Testis (tissue), 3 donors: ENCODE results near the gene NUBPL. TPM values are rescaled to one million over a fixed set of nuclear protein-coding genes. Genes with fewer than 3 reads are reported as not detected.

ENCODE experiments used
- DNase-seq: peaks from one replicate; pipeline ENCODE4 v3.0.0-alpha.2; 2019
- H3K27ac ChIP-seq, 2 donors: fragments of 200-600 bp; sonication (generic); one replicate each; pipeline ENCODE4 v1.5.1; 2019
- H3K27me3 ChIP-seq: fragments of 200-600 bp; sonication (generic); one replicate; pipeline ENCODE4 v1.5.1; 2019
- H3K36me3 ChIP-seq: fragments of 200-600 bp; sonication (generic); one replicate; pipeline ENCODE4 v1.5.1; 2017; ENCODE audit warnings: low read depth; ENCODE audit errors: missing control alignments
- H3K4me1 ChIP-seq: fragments of 200-600 bp; sonication (generic); one replicate; pipeline ENCODE4 v1.5.1; 2019
- H3K4me3 ChIP-seq, 2 donors: fragments of 200-600 bp; sonication (generic); one replicate each; pipeline ENCODE4 v1.5.1; 2017 to 2019
- H3K9me3 ChIP-seq: fragments of 200-600 bp; sonication (generic); one replicate; pipeline ENCODE4 v1.5.1; 2017
- POLR2A ChIP-seq: fragments of 450-650 bp; IDR thresholded peaks from one replicate; pipeline ENCODE4 v1.6.1; 2017; ENCODE audit warnings: antibody characterized with exemption, mild to moderate bottlenecking, moderate library complexity
- WGBS, 2 donors: methylation state at CpG; one replicate each; pipeline ENCODE4 v1.1.5; 2018; 5-methylcytosine and 5-hydroxymethylcytosine counted together
- intact Hi-C: fragments of 100-400 bp; cut with DNase I; formaldehyde crosslinking; loops from one replicate; pipeline ENCODE4 v1.15.1; 2023; ENCODE audit warnings: low total_unique reads
- polyA plus RNA-seq: library from polyadenylated mRNA; stranded (reverse); fragments of 350-450 nt; fragmentation: Illumina TruSeq; extraction: RNeasy Lipid Tissue Mini Kit (QIAGEN cat#74804); gene quantifications from one replicate; pipeline ENCODE4 v1.2.3, GENCODE V29; 2014; ENCODE audit warnings: low read depth, low replicate concordance; ENCODE audit not compliant: insufficient read depth
- total RNA-seq, 2 donors: library from RNA; depleted of rRNA; stranded (reverse); fragments of >200 nt; gene quantifications; one replicate each; pipeline ENCODE4 v1.2.3, GENCODE V29; 2016
- TF ChIP-seq, protein P1 (sequence below), 3 experiments: fragments of 450-650 bp in 2 of 3; fragments of 200-600 bp in 1 of 3; sonication (generic) in 1 of 3; IDR thresholded peaks; one replicate each; pipeline ENCODE4 v1.5.1; 2016 to 2019; ENCODE audit warnings: antibody characterized with exemption in 3 of 3, mild to moderate bottlenecking in 2 of 3, moderate library complexity in 1 of 3

Gene NUBPL
- total and polyA plus RNA-seq, 3 donors from 2014 or later = 7.8 to 25.0 (median 19.8) TPM

DNA sequence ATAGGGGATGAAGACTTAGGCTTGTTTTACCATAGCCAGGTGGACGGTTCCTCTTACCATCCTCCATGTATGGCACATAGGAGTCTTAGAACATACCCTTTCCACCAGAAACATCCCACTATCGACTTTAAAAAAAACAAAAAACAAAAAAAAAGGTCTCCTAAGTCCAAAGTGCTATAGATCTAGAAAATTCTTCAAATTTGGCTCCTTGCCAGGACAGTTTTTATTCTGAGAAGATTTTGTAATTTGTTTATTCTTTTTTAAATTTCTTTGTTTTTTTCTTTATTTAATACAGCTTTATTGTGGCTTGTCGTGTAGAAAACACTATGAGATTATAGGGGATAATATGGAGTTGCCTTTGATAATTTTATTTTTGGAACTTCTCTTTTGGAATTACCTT lies 197.7 kb downstream of the NUBPL start:
- Histone ChIP-seq H3K36me3 (no peaks in the 10 kb centered on the region), H3K4me1 (no peaks in the 10 kb centered on the region), H3K9me3 (no peaks in the 10 kb centered on the region), H3K4me3 (no peak overlapping the region), H3K27me3 (no peaks in the 10 kb centered on the region), H3K27ac (no peak overlapping the region)
- no peak for DNase-seq
- TF ChIP-seq, protein P1, sequence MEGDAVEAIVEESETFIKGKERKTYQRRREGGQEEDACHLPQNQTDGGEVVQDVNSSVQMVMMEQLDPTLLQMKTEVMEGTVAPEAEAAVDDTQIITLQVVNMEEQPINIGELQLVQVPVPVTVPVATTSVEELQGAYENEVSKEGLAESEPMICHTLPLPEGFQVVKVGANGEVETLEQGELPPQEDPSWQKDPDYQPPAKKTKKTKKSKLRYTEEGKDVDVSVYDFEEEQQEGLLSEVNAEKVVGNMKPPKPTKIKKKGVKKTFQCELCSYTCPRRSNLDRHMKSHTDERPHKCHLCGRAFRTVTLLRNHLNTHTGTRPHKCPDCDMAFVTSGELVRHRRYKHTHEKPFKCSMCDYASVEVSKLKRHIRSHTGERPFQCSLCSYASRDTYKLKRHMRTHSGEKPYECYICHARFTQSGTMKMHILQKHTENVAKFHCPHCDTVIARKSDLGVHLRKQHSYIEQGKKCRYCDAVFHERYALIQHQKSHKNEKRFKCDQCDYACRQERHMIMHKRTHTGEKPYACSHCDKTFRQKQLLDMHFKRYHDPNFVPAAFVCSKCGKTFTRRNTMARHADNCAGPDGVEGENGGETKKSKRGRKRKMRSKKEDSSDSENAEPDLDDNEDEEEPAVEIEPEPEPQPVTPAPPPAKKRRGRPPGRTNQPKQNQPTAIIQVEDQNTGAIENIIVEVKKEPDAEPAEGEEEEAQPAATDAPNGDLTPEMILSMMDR (IDR thresholded peaks at IDR 0.05) = no peak
- no peak for TF ChIP-seq POLR2A
- 67 to 74% methylated on average over 3 of the region's 3 CpGs for WGBS, 2 donors
- intact Hi-C loops = no loop called here

GRCh38 chr14:31760277-31760676 lies 199.1 kb downstream of the NUBPL start:
- intact Hi-C loops = no loop called here
- no peak for TF ChIP-seq POLR2A
- TF ChIP-seq, protein P1 (IDR thresholded peaks at IDR 0.05) = no peak
- no peak overlapping the region for H3K4me3 ChIP-seq

DNA sequence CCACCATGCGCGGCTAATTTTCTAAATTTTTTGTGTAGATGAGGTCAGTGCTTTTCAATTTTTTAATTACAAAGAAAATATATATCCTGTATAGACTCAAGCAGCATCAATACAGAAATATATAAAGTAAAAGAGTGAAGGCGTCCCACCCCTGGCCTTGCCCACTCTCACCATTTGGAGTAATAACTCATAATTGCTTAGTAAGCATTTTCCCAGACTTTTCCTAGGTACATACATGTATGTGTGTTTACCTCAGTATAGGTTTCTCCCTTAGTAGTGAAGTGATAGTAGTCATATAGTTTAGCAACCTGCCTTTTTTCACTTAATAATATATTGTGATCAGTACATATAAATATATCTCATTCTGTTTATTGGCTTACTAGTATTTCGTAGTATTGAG lies 200.1 kb downstream of the NUBPL start:
- Histone ChIP-seq H3K27ac (no peak overlapping the region), H3K36me3 (no peaks in the 10 kb centered on the region), H3K27me3 (no peaks in the 10 kb centered on the region), H3K4me3 (no peak overlapping the region), H3K9me3 (no peaks in the 10 kb centered on the region), H3K4me1 (no peaks in the 10 kb centered on the region)
- TF ChIP-seq, protein P1 (IDR thresholded peaks at IDR 0.05) = no peak
- no peak for TF ChIP-seq POLR2A
- no peak for DNase-seq
- 88 to 94% methylated on average over 4 of the region's 4 CpGs for WGBS, 2 donors
- intact Hi-C loops = no loop called here

More at GRCh38 chr14:31760277-31760676, 199.1 kb downstream of the NUBPL start:
- H3K27ac ChIP-seq = no peak overlapping the region
- no peaks in the 10 kb centered on the region for H3K4me1 ChIP-seq
- H3K36me3 ChIP-seq = no peaks in the 10 kb centered on the region
- H3K9me3 ChIP-seq = no peaks in the 10 kb centered on the region
- 62 to 67% methylated on average over 3 of the region's 3 CpGs for WGBS, 2 donors
- no peak for DNase-seq
- no peaks in the 10 kb centered on the region for H3K27me3 ChIP-seq

DNA sequence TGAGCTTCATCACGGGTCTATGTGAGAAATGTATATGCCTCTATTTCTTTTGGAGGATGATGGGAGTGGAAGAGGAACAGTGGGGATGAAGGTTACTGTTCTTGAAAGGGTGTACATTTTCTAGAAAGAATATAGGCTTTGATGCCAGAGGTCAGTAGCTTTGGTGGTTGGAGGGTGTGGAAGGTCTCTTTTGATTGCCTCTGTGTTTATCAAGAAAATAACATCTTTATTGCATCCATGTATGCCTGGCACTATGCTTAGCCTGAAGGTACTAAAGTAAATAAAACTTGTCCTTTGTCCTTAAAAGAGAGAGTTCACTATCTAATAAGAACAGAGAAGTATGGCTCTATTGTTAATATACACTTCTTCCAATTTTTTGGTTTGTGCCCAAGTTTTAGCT lies 201.8 kb downstream of the NUBPL start:
- no peak for DNase-seq
- Histone ChIP-seq H3K27me3 (no peaks in the 10 kb centered on the region), H3K36me3 (no peaks in the 10 kb centered on the region), H3K27ac (no peak overlapping the region), H3K4me3 (no peak overlapping the region), H3K4me1 (no peaks in the 10 kb centered on the region), H3K9me3 (no peaks in the 10 kb centered on the region)
- intact Hi-C loops = no loop called here
- 86 to 89% methylated on average over 1 of the region's 1 CpG for WGBS, 2 donors
- TF ChIP-seq, protein P1 (IDR thresholded peaks at IDR 0.05) = no peak
- no peak for TF ChIP-seq POLR2A

- TF ChIP-seq, protein P1 (IDR thresholded peaks at IDR 0.05) = no peak
- TF ChIP-seq POLR2A = no peak
- intact Hi-C loops = no loop called here
Measured at GRCh38 chr14:31766315-31766892, 205.2 kb downstream of the NUBPL start.

More at GRCh38 chr14:31766315-31766892, 205.2 kb downstream of the NUBPL start:
- WGBS, 2 donors = 79 to 95% methylated on average over 5 of the region's 5 CpGs
- Histone ChIP-seq H3K27me3 (no peaks in the 10 kb centered on the region), H3K27ac (no peak overlapping the region), H3K36me3 (no peaks in the 10 kb centered on the region), H3K9me3 (no peaks in the 10 kb centered on the region), H3K4me3 (no peak overlapping the region), H3K4me1 (peaks cover 7% of the 10 kb centered on the region)
- no peak for DNase-seq
